WTC11 (cell line): Measurements from ENCODE around the gene ANKRD13A.

ENCODE experiments used
- NR2C2 ChIP-seq: sonication (generic); formaldehyde crosslinking; IDR thresholded peaks from 2 replicates; pipeline ENCODE4 v1.8.0; 2022; ENCODE audit warnings: mild to moderate bottlenecking, missing genetic modification reagents
- TF ChIP-seq, protein P1 (sequence below): sonication (generic); formaldehyde crosslinking; IDR thresholded peaks from 2 replicates; pipeline ENCODE4 v1.8.0; 2022; ENCODE audit warnings: missing genetic modification reagents

DNA sequence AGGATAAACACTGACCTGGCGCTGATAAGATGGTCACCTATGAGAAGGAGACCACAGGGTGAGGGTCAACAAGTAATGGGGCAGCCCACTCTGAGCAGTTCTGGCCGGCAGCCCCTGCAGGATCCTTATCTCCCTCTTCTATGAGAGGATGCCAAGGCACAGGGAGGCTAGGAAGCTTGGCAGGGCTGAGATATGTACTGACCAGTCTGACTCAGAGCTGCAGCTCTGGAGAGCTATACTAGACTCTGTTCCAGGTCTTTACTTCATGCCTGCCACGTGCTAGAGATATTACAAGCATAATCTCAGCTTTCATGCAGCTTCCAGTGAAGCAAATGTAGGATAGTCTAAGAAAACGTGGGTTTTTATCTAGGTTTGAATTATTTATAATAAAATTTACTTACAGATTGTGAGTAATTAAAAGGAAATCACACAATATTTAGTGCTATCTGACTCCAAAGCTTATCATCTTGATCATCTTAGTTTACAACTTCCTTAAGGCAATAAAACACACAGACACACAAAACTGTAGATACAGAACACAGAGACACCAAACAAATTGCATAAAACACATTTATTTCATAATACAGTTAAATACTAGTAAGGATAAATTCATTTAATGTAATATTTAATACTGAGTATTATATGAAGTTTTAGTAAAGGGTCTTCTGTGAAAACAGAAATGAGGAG lies 35.3 kb upstream of the ANKRD13A start:
- TF ChIP-seq, protein P1, sequence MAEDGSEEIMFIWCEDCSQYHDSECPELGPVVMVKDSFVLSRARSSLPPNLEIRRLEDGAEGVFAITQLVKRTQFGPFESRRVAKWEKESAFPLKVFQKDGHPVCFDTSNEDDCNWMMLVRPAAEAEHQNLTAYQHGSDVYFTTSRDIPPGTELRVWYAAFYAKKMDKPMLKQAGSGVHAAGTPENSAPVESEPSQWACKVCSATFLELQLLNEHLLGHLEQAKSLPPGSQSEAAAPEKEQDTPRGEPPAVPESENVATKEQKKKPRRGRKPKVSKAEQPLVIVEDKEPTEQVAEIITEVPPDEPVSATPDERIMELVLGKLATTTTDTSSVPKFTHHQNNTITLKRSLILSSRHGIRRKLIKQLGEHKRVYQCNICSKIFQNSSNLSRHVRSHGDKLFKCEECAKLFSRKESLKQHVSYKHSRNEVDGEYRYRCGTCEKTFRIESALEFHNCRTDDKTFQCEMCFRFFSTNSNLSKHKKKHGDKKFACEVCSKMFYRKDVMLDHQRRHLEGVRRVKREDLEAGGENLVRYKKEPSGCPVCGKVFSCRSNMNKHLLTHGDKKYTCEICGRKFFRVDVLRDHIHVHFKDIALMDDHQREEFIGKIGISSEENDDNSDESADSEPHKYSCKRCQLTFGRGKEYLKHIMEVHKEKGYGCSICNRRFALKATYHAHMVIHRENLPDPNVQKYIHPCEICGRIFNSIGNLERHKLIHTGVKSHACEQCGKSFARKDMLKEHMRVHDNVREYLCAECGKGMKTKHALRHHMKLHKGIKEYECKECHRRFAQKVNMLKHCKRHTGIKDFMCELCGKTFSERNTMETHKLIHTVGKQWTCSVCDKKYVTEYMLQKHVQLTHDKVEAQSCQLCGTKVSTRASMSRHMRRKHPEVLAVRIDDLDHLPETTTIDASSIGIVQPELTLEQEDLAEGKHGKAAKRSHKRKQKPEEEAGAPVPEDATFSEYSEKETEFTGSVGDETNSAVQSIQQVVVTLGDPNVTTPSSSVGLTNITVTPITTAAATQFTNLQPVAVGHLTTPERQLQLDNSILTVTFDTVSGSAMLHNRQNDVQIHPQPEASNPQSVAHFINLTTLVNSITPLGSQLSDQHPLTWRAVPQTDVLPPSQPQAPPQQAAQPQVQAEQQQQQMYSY (CRISPR knock-in tag), result no peak
- no peak for TF ChIP-seq NR2C2 (CRISPR knock-in tag)
